SK-N-SH treated with all-trans-retinoic acid at 6 μM for 48 hours (cell line): Measurements from ENCODE around the gene P2RX3.

Source experiments
- ATAC-seq: fragments of 200-7000 bp; cut with Tn5 transposase; 3 replicates; pipeline ENCODE4 v1.9.1; 2020; ENCODE audit warnings: mild to moderate bottlenecking, moderate library complexity
- BACH2 ChIP-seq: fragments of 250-450 bp; sonication (Bioruptor Pico); IDR thresholded peaks from 2 replicates; pipeline ENCODE4 v1.9.0; 2021; ENCODE audit warnings: mild to moderate bottlenecking, borderline replicate concordance
- CSDC2 ChIP-seq: fragments of 250-450 bp; sonication (Bioruptor Pico); IDR thresholded peaks from 2 replicates; pipeline ENCODE4 v1.5.0; 2020; ENCODE audit warnings: mild to moderate bottlenecking, moderate library complexity
- ESRRG ChIP-seq: fragments of 250-450 bp; sonication (Bioruptor Pico); IDR thresholded peaks from 2 replicates; pipeline ENCODE4 v1.6.1; 2021; ENCODE audit warnings: mild to moderate bottlenecking
- GLIS3 ChIP-seq: fragments of 250-450 bp; sonication (Bioruptor Pico); IDR thresholded peaks from 2 replicates; pipeline ENCODE4 v1.5.0; 2020; ENCODE audit warnings: mild to moderate bottlenecking, moderate library complexity
- ISL1 ChIP-seq: fragments of 250-450 bp; sonication (Bioruptor Pico); IDR thresholded peaks from 2 replicates; pipeline ENCODE4 v2.1.2; 2022; ENCODE audit warnings: mild to moderate bottlenecking, moderate library complexity
- OSR1 ChIP-seq: fragments of 250-450 bp; sonication (Bioruptor Pico); IDR thresholded peaks from 2 replicates; pipeline ENCODE4 v1.8.0; 2022; ENCODE audit warnings: moderate library complexity, mild to moderate bottlenecking, inconsistent platforms
- RARB ChIP-seq: fragments of 250-450 bp; sonication (Bioruptor Pico); IDR thresholded peaks from 2 replicates; pipeline ENCODE4 v1.8.0; 2021; ENCODE audit warnings: mild to moderate bottlenecking, moderate library complexity
- SNAI2 ChIP-seq: fragments of 250-450 bp; sonication (Bioruptor Pico); IDR thresholded peaks from 2 replicates; pipeline ENCODE4 v1.5.0; 2020; ENCODE audit warnings: mild to moderate bottlenecking, moderate library complexity
- TCF4 ChIP-seq: fragments of 250-450 bp; sonication (Bioruptor Pico); IDR thresholded peaks from 2 replicates; pipeline ENCODE4 v1.8.0; 2021; ENCODE audit warnings: mild to moderate bottlenecking, moderate library complexity, borderline replicate concordance
- TOX ChIP-seq: fragments of 250-450 bp; sonication (Bioruptor Pico); IDR thresholded peaks from 2 replicates; pipeline ENCODE4 v1.8.0; 2021; ENCODE audit warnings: mild to moderate bottlenecking, moderate library complexity, borderline replicate concordance
- TSHZ2 ChIP-seq: fragments of 250-450 bp; sonication (Bioruptor Pico); IDR thresholded peaks from 2 replicates; pipeline ENCODE4 v1.5.0; 2020; ENCODE audit warnings: mild to moderate bottlenecking, moderate library complexity
- ZC3H10 ChIP-seq: fragments of 250-450 bp; sonication (Bioruptor Pico); IDR thresholded peaks from 2 replicates; pipeline ENCODE4 v1.5.1; 2021; ENCODE audit warnings: mild to moderate bottlenecking, moderate library complexity
- ZNF565 ChIP-seq: fragments of 450-650 bp; formaldehyde crosslinking; conservative IDR thresholded peaks from 2 replicates; pipeline ENCODE4 v1.5.0; 2020; ENCODE audit warnings: low read depth, mild to moderate bottlenecking, moderate library complexity
- ZNF70 ChIP-seq: fragments of 450-650 bp; formaldehyde crosslinking; IDR thresholded peaks from 2 replicates; pipeline ENCODE4 v1.5.0; 2020; ENCODE audit warnings: mild to moderate bottlenecking, moderate library complexity
- ZNF8 ChIP-seq: fragments of 450-650 bp; formaldehyde crosslinking; IDR thresholded peaks from 2 replicates; pipeline ENCODE4 v1.5.0; 2020; ENCODE audit warnings: mild to moderate bottlenecking, moderate library complexity
- TF ChIP-seq, protein P1 (sequence below): fragments of 250-450 bp; sonication (Bioruptor Pico); IDR thresholded peaks from 2 replicates; pipeline ENCODE4 v1.5.1; 2021; ENCODE audit warnings: mild to moderate bottlenecking, moderate library complexity
- TF ChIP-seq, protein P2 (sequence below): fragments of 250-450 bp; sonication (Bioruptor Pico); IDR thresholded peaks from 2 replicates; pipeline ENCODE4 v1.8.0; 2021; ENCODE audit warnings: low read depth, mild to moderate bottlenecking, moderate library complexity, borderline replicate concordance
- TF ChIP-seq, protein P3 (sequence below): fragments of 250-450 bp; sonication (Bioruptor Pico); IDR thresholded peaks from 2 replicates; pipeline ENCODE4 v1.5.1; 2020; ENCODE audit warnings: low read depth, mild to moderate bottlenecking, moderate library complexity

P2RX3 gene

GRCh38 chr11:57305523-57305922 lies 32.6 kb upstream of the P2RX3 start:
- TF ChIP-seq TSHZ2 (no peak), OSR1 (CRISPR knock-in tag) (no peak), ZNF565 (CRISPR knock-in tag) (no peak), BACH2 (no peak), TCF4 (CRISPR knock-in tag) (no peak), GLIS3 (no peak), ZNF70 (no peak)
- TF ChIP-seq, protein P1, sequence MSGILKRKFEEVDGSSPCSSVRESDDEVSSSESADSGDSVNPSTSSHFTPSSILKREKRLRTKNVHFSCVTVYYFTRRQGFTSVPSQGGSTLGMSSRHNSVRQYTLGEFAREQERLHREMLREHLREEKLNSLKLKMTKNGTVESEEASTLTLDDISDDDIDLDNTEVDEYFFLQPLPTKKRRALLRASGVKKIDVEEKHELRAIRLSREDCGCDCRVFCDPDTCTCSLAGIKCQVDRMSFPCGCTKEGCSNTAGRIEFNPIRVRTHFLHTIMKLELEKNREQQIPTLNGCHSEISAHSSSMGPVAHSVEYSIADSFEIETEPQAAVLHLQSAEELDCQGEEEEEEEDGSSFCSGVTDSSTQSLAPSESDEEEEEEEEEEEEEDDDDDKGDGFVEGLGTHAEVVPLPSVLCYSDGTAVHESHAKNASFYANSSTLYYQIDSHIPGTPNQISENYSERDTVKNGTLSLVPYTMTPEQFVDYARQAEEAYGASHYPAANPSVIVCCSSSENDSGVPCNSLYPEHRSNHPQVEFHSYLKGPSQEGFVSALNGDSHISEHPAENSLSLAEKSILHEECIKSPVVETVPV (CRISPR knock-in tag) = no peak
- ATAC-seq = no peak

DNA sequence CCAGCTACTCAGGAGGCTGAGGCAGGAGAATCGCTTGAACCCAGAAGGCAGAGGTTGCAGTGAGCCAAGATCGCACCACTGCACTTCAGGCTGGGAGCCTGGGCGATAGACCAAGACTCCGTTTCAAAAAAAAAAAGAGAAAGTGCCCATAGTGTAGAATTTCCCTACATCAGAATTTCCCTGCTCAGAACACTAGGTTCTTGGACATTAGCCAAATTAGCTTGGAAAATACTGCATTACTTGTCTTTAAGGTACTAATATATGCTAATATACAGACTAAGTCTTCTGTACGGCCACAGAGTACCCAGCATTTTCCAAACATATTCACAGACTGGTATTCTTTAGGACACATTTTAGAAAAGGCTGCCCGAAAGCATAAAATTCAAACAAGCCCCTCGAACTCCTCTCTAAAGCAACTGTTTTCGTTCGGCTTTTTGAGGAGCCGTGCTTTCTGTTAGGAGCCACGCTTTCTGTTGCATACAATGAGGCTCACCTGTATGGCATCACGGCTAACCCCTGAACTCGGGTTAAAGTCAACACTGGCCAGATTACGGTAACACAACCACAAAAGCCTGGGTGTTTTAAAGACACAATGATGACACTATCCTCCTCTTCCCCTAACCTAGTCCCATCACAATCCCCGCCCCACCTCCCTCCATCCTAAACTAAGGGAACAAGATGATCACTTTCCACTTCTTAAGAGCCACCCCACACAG lies 31.8 kb upstream of the P2RX3 start:
- no peak for TF ChIP-seq RARB (CRISPR knock-in tag)
- TF ChIP-seq ESRRG = no peak
- TF ChIP-seq OSR1 (CRISPR knock-in tag) = no peak
- no peak for TF ChIP-seq ISL1 (CRISPR knock-in tag)
- no peak for TF ChIP-seq SNAI2 (CRISPR knock-in tag)
- TF ChIP-seq CSDC2 (CRISPR knock-in tag) = no peak
- ATAC-seq = no peak

DNA sequence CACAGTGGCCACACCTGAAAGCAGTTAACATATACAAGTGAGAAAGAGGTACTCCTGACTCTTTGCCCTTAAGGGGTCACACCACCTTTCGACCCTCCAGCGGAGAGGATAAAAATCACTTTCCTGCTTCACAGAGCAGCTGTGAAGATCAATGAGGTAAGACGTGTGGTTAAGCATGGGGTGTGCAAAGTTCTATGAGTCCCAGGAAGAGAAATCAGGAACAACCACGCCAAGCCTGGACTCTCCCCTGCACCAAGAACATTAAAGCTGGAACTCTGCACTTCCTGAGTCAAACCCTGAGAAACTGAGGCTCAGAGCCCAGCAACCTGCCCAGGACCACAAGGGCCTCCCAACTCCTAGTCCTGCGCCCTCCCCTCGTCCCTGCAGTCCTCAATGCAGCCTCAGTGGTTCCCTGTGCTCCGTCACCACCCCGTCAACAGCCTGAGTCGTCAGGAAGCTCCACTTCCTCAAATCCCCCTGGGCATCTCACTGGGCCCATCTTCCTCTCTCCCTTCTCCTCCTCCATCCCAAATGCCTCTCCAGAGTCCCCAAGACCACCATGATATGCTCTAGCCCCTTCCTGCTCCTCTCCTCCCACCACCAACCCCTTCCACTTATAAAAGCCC lies 31.1 kb upstream of the P2RX3 start:
- TF ChIP-seq ISL1 (CRISPR knock-in tag) (no peak), BACH2 (no peak), TCF4 (CRISPR knock-in tag) (no peak), TOX (CRISPR knock-in tag) (no peak), ZNF565 (CRISPR knock-in tag) (no peak), TSHZ2 (no peak), OSR1 (CRISPR knock-in tag) (no peak), ZNF8 (CRISPR knock-in tag) (no peak), ZC3H10 (no peak)
- TF ChIP-seq, protein P2, sequence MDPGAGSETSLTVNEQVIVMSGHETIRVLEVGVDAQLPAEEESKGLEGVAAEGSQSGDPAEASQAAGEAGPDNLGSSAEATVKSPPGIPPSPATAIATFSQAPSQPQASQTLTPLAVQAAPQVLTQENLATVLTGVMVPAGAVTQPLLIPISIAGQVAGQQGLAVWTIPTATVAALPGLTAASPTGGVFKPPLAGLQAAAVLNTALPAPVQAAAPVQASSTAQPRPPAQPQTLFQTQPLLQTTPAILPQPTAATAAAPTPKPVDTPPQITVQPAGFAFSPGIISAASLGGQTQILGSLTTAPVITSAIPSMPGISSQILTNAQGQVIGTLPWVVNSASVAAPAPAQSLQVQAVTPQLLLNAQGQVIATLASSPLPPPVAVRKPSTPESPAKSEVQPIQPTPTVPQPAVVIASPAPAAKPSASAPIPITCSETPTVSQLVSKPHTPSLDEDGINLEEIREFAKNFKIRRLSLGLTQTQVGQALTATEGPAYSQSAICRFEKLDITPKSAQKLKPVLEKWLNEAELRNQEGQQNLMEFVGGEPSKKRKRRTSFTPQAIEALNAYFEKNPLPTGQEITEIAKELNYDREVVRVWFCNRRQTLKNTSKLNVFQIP (CRISPR knock-in tag) = no peak
- TF ChIP-seq, protein P3, sequence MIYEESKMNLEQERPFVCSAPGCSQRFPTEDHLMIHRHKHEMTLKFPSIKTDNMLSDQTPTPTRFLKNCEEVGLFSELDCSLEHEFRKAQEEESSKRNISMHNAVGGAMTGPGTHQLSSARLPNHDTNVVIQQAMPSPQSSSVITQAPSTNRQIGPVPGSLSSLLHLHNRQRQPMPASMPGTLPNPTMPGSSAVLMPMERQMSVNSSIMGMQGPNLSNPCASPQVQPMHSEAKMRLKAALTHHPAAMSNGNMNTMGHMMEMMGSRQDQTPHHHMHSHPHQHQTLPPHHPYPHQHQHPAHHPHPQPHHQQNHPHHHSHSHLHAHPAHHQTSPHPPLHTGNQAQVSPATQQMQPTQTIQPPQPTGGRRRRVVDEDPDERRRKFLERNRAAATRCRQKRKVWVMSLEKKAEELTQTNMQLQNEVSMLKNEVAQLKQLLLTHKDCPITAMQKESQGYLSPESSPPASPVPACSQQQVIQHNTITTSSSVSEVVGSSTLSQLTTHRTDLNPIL (CRISPR knock-in tag) = no peak
- TF ChIP-seq, protein P1 (CRISPR knock-in tag) = no peak
- no peak for ATAC-seq
